ENCODE measurements around the gene NXPH4. TPM values are rescaled to one million over a fixed set of nuclear protein-coding genes. Genes with fewer than 3 reads are reported as not detected.

The NXPH4 gene
- total RNA-seq, 1 donor from 2014 or later = 0.56 TPM

GRCh38 chr12:57240926-57241401 is 24.4 kb downstream of the NXPH4 start:
- intact Hi-C loops (cut with micrococcal nuclease) = loop anchor here (2.0 to 5.0 kb wide), 3 partner anchors 129 to 614 kb away; partner anchors contain the start of genes B4GALNT1 and STAT6

- intact Hi-C loops (cut with micrococcal nuclease) = loop anchor here (2.0 to 5.0 kb wide), 4 partner anchors 129 to 614 kb away; partner anchors contain the start of genes B4GALNT1, NAB2 and STAT6
Observed at GRCh38 chr12:57241402-57242310, 25.1 kb downstream of the NXPH4 start.

DNA sequence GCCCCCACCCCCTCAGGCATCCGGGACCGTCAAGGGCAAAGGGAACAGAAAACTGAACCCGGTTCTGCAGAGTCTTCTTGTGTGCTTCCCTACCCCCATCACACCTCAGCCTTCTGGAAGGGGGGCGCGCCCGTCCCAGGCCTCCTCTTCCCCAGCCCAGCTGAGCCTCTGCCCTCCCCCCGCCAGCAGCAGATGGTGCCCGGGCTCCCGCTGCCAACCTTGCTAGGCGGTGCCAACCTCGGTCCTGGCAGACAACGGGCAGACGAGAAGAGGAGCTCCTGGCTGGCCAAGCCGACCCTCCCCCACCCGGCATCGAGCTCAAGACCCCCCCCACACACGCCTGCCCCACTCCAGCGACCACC is 25.7 kb downstream of the NXPH4 start:
- intact Hi-C loops (cut with micrococcal nuclease) = loop anchor here (2.0 to 5.0 kb wide), 3 partner anchors 130 to 615 kb away; partner anchors contain the start of genes NAB2 and STAT6

GRCh38 chr12:57242691-57243454 is 26.3 kb downstream of the NXPH4 start:
- intact Hi-C loops (cut with micrococcal nuclease) = loop anchor here (1.0 to 5.0 kb wide), 7 partner anchors 30 to 616 kb away; partner anchors contain the start of genes NAB2 and STAT6

DNA sequence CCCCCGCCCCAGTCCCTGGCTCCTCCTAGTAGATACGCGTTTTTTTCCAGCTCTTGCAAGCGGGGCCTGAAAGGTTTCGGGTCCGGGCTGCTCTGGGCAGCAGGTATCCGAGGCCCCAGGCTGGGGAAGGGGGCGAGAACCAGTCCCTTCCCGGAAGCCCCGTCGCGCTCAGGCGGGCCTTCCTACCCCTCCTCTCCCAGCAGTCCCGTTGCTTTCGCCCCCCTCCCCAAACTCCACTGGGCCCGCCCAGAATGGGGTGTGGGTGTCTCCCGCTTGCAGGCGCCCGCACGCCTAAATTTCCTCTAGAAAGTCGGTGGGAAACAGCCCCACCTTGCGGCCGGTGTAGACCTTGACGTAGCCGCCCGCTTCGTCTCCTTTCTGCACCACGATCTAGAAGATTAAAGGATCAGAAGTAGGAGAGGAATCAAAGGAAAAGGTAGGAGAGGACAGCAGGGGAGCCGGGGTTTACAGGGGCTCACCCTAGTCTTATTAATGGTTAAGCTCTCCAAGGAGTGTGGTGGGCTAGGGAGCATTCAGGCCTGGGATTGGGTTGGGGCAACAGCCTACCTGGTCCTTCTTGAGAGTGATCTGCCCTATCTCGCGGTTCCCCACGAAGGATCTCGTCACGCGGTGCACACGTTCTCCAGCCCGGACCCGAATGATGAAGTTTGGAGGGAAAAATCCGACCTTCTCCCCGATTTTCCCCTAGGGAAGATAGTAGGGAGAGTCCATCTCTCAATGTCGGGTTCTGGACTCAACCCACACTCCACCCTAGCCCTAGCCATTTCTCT is 27.1 kb downstream of the NXPH4 start:
- intact Hi-C loops (cut with micrococcal nuclease) = loop anchor here (1.0 to 5.0 kb wide), 7 partner anchors 30 to 616 kb away; partner anchors contain the start of genes NAB2 and STAT6

GRCh38 chr12:57244312-57244696 is 27.7 kb downstream of the NXPH4 start:
- intact Hi-C loops (cut with micrococcal nuclease) = loop anchor here (5.0 kb wide), 2 partner anchors 132 to 617 kb away; partner anchors contain the start of gene STAT6

- intact Hi-C loops (cut with micrococcal nuclease) = no loop called here
Observed at GRCh38 chr12:57247041-57247440, 30.4 kb downstream of the NXPH4 start.

- intact Hi-C loops (cut with micrococcal nuclease) = no loop called here
Observed at GRCh38 chr12:57248934-57249742, 32.5 kb downstream of the NXPH4 start.

DNA sequence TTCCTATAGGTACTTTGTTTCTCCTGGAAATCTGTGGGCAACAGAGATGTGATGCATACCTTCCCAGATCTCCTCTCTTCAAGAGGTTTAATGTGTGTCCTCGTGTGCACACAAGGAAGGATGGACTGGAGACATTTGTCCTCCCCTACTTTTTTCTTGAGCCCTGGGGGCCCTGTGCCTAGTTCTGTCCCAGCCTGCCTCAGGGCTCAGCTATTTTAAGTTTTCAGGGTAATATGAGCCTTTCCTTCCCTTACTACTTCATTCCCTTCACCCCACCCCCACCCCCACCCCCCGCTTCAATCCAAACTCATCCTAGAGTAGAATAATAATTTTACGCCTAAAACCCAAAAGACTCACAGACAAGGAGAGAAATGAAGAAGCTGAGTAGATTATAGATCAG is 33.9 kb downstream of the NXPH4 start:
- intact Hi-C loops (cut with micrococcal nuclease) = no loop called here

DNA sequence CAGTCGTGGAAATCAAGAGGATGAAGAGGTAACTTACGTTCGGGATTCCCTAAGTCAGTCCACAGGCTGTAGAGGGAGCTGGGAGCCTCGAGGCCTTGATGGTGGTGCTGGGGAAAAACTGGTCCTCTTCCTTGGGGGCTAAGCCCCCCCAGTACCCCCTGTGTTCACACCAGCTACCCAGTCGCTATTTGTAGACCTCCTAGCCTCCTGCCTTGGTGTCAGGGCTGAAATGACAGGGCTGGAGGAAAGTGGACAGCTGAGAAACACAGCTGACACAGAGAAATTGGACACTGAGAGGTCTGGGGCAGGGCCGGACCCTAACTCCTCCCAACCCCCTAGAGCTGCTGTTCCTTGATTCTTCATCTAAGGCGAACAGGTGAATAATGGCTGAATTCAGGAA is 34.4 kb downstream of the NXPH4 start, which contains the start of gene STAC3:
Gene STAC3, minus strand, starts transcription at position 232 of the 400 bp plus-strand sequence. CDS start 1,551 bp downstream, outside the sequence.
- intact Hi-C loops (cut with micrococcal nuclease) = no loop called here

- intact Hi-C loops (cut with micrococcal nuclease) = no loop called here
Observed at GRCh38 chr12:57254506-57255280, 38.1 kb downstream of the NXPH4 start.

DNA sequence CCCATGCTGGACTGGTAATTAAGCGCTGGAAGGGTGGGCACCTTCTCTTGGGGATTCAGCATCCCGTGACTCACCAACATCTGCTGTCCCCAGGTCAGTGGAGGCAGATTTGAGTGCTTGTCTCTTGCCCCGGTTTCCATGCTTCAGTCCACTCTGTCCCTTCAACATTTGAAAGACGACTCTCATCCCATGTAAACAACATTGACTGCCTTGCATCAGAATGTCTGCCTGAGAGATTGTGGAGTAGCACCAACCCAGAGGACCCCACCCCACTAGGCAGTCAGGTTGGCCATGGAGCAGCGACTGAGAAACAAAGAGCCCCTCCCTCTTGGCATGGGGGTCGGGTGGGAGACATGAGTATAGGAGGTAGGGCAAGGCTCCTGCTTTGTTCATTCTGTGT is 39.3 kb downstream of the NXPH4 start:
- intact Hi-C loops (cut with micrococcal nuclease) = no loop called here

- intact Hi-C loops (cut with micrococcal nuclease) = no loop called here
Observed at GRCh38 chr12:57258977-57259970, 42.7 kb downstream of the NXPH4 start.

DNA sequence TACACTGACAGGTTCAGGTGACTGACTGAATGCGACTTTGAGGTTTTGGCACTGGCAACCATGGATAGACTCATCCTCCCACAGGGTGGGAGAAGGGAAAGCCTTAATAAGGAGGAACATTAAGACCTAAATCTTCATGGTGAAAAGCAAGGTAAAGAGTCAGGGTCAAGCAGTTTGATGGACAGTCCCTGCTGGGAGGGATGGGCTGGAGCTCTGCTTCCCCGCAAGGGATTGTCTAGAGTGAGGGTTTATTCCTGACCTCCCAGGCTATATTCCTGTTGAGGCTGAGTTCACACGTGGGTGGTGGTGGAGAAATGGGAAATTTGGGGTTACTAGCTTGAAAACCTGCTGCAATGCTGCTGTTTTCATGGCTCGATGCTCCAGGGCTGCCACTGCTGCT is 43.8 kb downstream of the NXPH4 start:
- intact Hi-C loops (cut with micrococcal nuclease) = no loop called here

GRCh38 chr12:57261428-57261865 is 44.9 kb downstream of the NXPH4 start:
- intact Hi-C loops (cut with micrococcal nuclease) = no loop called here

GRCh38 chr12:57262126-57262822 is 45.7 kb downstream of the NXPH4 start:
- intact Hi-C loops (cut with micrococcal nuclease) = no loop called here

DNA sequence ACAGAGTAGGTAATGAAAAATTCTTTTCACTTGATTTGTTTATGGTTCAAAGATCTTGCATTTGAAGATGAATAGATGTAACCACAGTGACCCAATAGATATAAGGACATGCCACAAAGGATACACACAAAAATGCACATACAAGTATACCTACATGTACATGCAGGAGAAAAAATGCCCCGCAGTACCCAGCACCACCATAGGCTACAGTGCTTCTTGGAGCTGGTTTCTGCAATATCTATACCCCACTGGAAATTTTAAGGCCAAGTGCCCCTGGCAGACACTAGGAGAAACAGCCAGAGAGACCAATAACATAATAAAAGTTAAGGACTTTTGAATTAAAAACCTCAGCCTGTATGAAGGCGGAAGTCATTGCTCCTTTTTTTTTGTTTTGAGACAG is 46.5 kb downstream of the NXPH4 start:
- intact Hi-C loops (cut with micrococcal nuclease) = loop anchor here (1.0 kb wide), 2 partner anchors 17 to 190 kb away; no protein-coding TSS in a partner anchor

All from T-helper 1 cell treated with Interleukin-12 subunit alpha and Interleukin-12 subunit beta and Interleukin-4 antibody, amounts not matched to agents 30 ng/mL and 1 ng/mL, for 36 hours (primary cell).